AG04449 (cell line): ENCODE results near the gene SH2D3C.

Source experiments
- CTCF ChIA-PET: fragments of 350-600 bp; formaldehyde crosslinking; extraction: SDS; loops from one replicate; lab custom pipeline; 2021; ENCODE audit warnings: antibody characterized with exemption; lab: Yijun Ruan, JAX
- POLR2A ChIA-PET: fragments of 400-600, 350-600 bp; formaldehyde crosslinking; extraction: SDS; loops from one replicate; lab custom pipeline; 2020; ENCODE audit warnings: antibody characterized with exemption, inconsistent platforms; lab: Yijun Ruan, JAX
- DNase-seq: peaks from one replicate; pipeline ENCODE4 v3.0.0-alpha.2; 2010; ENCODE audit warnings: low read depth, low spot score
- H3K4me3 ChIP-seq: 2 replicates; pipeline ENCODE4 v1.5.1; 2011; ENCODE audit warnings: low read depth, mild to moderate bottlenecking, control low read depth, low read length
- TF ChIP-seq, protein P1 (sequence below): IDR thresholded peaks from one replicate; pipeline ENCODE4 v1.5.1; 2011; ENCODE audit warnings: mild to moderate bottlenecking, moderate library complexity, low read length, control low read depth, inconsistent platforms; ENCODE audit not compliant: insufficient read depth; ENCODE audit errors: missing control alignments

Gene SH2D3C

DNA sequence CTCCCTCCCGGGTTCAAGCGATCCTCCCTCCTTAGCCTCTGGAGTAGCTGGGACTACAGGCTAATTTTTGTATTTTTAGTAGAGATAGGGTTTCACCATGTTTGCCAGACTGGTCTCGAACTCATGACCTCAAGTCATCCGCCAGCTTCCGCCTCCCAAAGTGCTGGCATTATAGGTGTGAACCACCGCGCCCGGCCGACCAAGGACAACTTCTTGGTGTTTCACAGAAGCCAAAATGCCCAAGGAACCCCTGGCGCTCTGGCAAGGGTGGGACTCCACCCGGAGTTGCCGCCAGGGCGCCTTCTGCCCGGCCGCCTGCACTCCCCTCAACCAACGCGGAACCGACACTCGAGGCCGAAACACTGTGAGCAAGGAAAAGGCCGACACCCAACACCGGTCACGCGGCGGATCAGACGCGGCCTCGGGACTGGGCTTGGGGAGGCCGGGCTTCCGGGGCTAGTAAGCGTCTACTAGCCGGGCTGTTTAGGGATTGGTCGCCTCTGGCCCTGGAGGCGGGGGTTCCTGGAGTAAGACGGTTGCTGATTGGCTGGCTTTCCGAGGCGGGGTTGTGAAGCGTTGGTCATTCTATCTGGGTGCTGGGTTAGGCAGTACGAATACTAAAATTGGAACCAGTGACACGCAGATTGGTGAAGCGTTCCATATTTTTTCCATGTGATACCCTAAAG is 79.3 kb downstream of the SH2D3C start:
- DNase-seq: peak; percentile 75
- H3K4me3 ChIP-seq: peak overlapping the region; percentile 50
- CTCF ChIA-PET: no interaction called here
- POLR2A ChIA-PET: no interaction called here
- TF ChIP-seq, protein P1, sequence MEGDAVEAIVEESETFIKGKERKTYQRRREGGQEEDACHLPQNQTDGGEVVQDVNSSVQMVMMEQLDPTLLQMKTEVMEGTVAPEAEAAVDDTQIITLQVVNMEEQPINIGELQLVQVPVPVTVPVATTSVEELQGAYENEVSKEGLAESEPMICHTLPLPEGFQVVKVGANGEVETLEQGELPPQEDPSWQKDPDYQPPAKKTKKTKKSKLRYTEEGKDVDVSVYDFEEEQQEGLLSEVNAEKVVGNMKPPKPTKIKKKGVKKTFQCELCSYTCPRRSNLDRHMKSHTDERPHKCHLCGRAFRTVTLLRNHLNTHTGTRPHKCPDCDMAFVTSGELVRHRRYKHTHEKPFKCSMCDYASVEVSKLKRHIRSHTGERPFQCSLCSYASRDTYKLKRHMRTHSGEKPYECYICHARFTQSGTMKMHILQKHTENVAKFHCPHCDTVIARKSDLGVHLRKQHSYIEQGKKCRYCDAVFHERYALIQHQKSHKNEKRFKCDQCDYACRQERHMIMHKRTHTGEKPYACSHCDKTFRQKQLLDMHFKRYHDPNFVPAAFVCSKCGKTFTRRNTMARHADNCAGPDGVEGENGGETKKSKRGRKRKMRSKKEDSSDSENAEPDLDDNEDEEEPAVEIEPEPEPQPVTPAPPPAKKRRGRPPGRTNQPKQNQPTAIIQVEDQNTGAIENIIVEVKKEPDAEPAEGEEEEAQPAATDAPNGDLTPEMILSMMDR: peak; percentile 7

DNA sequence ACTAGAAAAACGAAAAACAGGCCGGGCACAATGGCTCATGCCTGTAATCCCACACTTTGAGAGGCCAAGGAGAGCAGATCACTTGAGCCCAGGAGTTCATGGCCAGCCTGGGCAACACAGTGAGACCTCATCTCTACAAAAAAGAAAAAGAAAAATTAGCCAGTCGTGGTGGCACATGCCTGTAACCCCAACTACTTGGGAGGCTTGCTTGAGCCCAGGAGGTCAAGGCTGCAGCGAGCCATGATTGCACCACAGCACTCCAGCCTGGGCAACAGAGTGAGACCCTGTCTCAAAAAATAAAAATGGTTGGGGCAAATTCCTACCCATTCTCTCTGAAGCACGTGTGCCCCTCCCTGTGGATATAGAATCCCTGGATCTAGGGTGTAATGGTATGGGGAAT is 80.1 kb downstream of the SH2D3C start:
- TF ChIP-seq, protein P1: no peak

DNA sequence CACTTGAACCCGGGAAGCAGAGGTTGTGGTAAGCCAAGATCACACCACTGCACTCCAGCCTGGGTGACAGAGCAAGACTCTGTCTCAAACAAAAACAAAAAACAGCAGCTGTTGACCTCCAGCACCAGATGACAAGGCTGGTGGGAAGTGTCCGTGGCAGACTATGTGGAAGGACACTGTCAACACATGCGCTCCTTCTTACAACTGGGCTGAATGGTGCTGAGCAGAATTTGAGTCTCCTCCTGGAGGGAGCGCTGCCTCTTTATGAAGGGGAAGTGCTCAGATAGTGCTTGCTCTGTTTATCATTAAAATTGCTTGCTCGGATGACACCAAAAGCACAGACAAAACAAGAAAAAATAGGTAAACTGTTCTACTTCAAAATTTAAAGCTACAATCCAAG is 80.9 kb downstream of the SH2D3C start:
- ChIA-PET POLR2A (no interaction called here), CTCF (interaction anchor here (1.0 to 1.3 kb wide), 2 partner anchors 37 to 172 kb away, joined by 3 to 4 read pairs; partner anchors contain the start of gene TOR2A)
- TF ChIP-seq, protein P1: no peak
- H3K4me3 ChIP-seq: no peak overlapping the region
- no peak for DNase-seq

More for the DNA sequence above, 80.1 kb downstream of the SH2D3C start:
- no peak for DNase-seq
- POLR2A ChIA-PET: interaction anchor here (0.6 kb wide), 1 partner anchor 80 kb away, joined by 4 read pairs; no protein-coding TSS in a partner anchor
- no peak overlapping the region for H3K4me3 ChIP-seq
- CTCF ChIA-PET: no interaction called here

GRCh38 chr9:127694890-127695720 is 83.4 kb downstream of the SH2D3C start:
- no peak for DNase-seq
- POLR2A ChIA-PET: no interaction called here
- TF ChIP-seq, protein P1: no peak
- H3K4me3 ChIP-seq: no peak overlapping the region
- CTCF ChIA-PET: interaction anchor here (0.9 to 2.7 kb wide), 3 partner anchors 12 to 40 kb away, joined by 3 to 9 read pairs (median 3); partner anchors contain the start of gene TOR2A

- DNase-seq: no peak
- ChIA-PET POLR2A (no interaction called here), CTCF (interaction anchor here (2.7 kb wide), 1 partner anchor 41 kb away, joined by 9 read pairs; the partner anchor contains the start of gene TOR2A)
- TF ChIP-seq, protein P1: no peak
- no peak overlapping the region for H3K4me3 ChIP-seq
These were observed 84.8 kb downstream of the SH2D3C start for GRCh38 chr9:127693697-127694096.

DNA sequence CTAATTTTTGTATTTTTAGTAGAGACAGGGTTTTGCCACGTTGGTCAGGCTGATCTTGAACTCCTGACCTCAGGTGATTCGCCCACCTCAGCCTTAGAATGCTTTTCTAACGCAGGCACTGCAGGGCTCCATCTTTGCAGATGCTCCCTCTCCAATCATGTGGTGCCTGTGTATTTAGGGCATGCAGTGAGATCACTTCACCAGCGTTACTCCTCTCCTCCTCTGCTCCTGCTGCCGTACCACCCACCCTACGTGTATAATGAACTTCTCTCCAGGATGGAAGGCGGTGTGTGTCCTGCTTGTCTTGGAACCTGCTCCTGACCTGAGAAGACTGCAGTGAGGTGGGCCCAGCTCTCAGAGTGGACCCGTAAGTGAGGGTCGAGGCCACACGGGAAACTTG is 85.3 kb downstream of the SH2D3C start:
- ChIA-PET CTCF (no interaction called here), POLR2A (interaction anchor here (1.2 kb wide), 1 partner anchor 9 kb away, joined by 3 read pairs; no protein-coding TSS in a partner anchor)
- no peak for DNase-seq
- TF ChIP-seq, protein P1: no peak
- H3K4me3 ChIP-seq: no peak overlapping the region
